Measurements from ENCODE around the gene CRAMP1.

Gene CRAMP1

GRCh38 chr16:1581804-1582203 lies 30.4 kb upstream of the CRAMP1 start:
- TF ChIP-seq CTCF (IDR thresholded peaks at IDR 0.05; ENCODE audit: insufficient read depth, low read length) (no peak), SPI1 (IDR thresholded peaks at IDR 0.05; ENCODE audit: borderline replicate concordance, low read depth) (no peak)
- Histone ChIP-seq H3K27me3 (ENCODE audit: insufficient read depth, poor library complexity, severe bottlenecking) (no peaks in the 10 kb centered on the region), H3K27ac (replicated peaks) (no peak overlapping the region), H3K4me3 (replicated peaks; ENCODE audit: insufficient read depth, low read length) (no peak overlapping the region)
- no peak for DNase-seq (ENCODE audit: low read depth in 1 of 2, low spot score in 1 of 2)

GRCh38 chr16:1583180-1583579 lies 29.0 kb upstream of the CRAMP1 start:
- no peak for DNase-seq (ENCODE audit: low read depth in 1 of 2, low spot score in 1 of 2)
- Histone ChIP-seq H3K27me3 (ENCODE audit: insufficient read depth, poor library complexity, severe bottlenecking) (no peaks in the 10 kb centered on the region), H3K27ac (replicated peaks) (no peak overlapping the region), H3K4me3 (replicated peaks; ENCODE audit: insufficient read depth, low read length) (no peak overlapping the region)
- TF ChIP-seq SPI1 (IDR thresholded peaks at IDR 0.05; ENCODE audit: borderline replicate concordance, low read depth) (no peak), POLR2AphosphoS5 (IDR thresholded peaks at IDR 0.05; ENCODE audit: low read depth) (no peak), CTCF (IDR thresholded peaks at IDR 0.05; ENCODE audit: insufficient read depth, low read length) (no peak), GABPA (IDR thresholded peaks at IDR 0.05; ENCODE audit: low read depth) (no peak), REST (IDR thresholded peaks at IDR 0.05; ENCODE audit: insufficient replicate concordance, low read depth) (no peak)

GRCh38 chr16:1584926-1585484 lies 27.2 kb upstream of the CRAMP1 start:
- no peak for TF ChIP-seq REST (IDR thresholded peaks at IDR 0.05; ENCODE audit: insufficient replicate concordance, low read depth)
- H3K4me3 ChIP-seq (replicated peaks; ENCODE audit: insufficient read depth, low read length), result no peak overlapping the region
- no peak for DNase-seq (ENCODE audit: low read depth in 1 of 2, low spot score in 1 of 2)
- H3K27ac ChIP-seq (replicated peaks), result no peak overlapping the region
- no peaks in the 10 kb centered on the region for H3K27me3 ChIP-seq (ENCODE audit: insufficient read depth, poor library complexity, severe bottlenecking)

GRCh38 chr16:1590366-1590765 lies 21.8 kb upstream of the CRAMP1 start:
- no peak overlapping the region for H3K4me3 ChIP-seq (replicated peaks; ENCODE audit: insufficient read depth, low read length)
- H3K27me3 ChIP-seq (ENCODE audit: insufficient read depth, poor library complexity, severe bottlenecking), result no peaks in the 10 kb centered on the region
- TF ChIP-seq REST (IDR thresholded peaks at IDR 0.05; ENCODE audit: insufficient replicate concordance, low read depth) (no peak), CTCF (IDR thresholded peaks at IDR 0.05; ENCODE audit: insufficient read depth, low read length) (no peak), POLR2AphosphoS5 (IDR thresholded peaks at IDR 0.05; ENCODE audit: low read depth) (no peak), SPI1 (IDR thresholded peaks at IDR 0.05; ENCODE audit: borderline replicate concordance, low read depth) (no peak), GABPA (IDR thresholded peaks at IDR 0.05; ENCODE audit: low read depth) (no peak)
- H3K27ac ChIP-seq (replicated peaks), result no peak overlapping the region
- DNase-seq (ENCODE audit: low read depth in 1 of 2, low spot score in 1 of 2), result no peak

Data from HL-60 (cell line).